ENCODE measurements around the gene IL12A.

Gene IL12A

GRCh38 chr3:160018959-160019358 is 30.3 kb downstream of the IL12A start:
- in situ Hi-C loops (cut with MboI; ENCODE audit: low pct_unique_long_range_greater_than_20kb, low sequenced_read_pairs), result loop anchor here (25.0 kb wide), 1 partner anchor 757 kb away; no protein-coding TSS in a partner anchor
- DNase-seq, result no peak

- no peak for DNase-seq
- in situ Hi-C loops (cut with MboI; ENCODE audit: low pct_unique_long_range_greater_than_20kb, low sequenced_read_pairs), result loop anchor here (25.0 kb wide), 1 partner anchor 758 kb away; no protein-coding TSS in a partner anchor
Observed at GRCh38 chr3:160020057-160020711, 31.5 kb downstream of the IL12A start.

GRCh38 chr3:160022068-160022467 is 33.4 kb downstream of the IL12A start:
- no peak for DNase-seq
- in situ Hi-C loops (cut with MboI; ENCODE audit: low pct_unique_long_range_greater_than_20kb, low sequenced_read_pairs), result loop anchor here (25.0 kb wide), 1 partner anchor 760 kb away; no protein-coding TSS in a partner anchor

GRCh38 chr3:160023476-160023875 is 34.8 kb downstream of the IL12A start:
- no peak for DNase-seq
- in situ Hi-C loops (cut with MboI; ENCODE audit: low pct_unique_long_range_greater_than_20kb, low sequenced_read_pairs), result loop anchor here (25.0 kb wide), 1 partner anchor 761 kb away; no protein-coding TSS in a partner anchor

GRCh38 chr3:160027541-160028195 is 39.0 kb downstream of the IL12A start:
- peak; percentile 71 for DNase-seq
- in situ Hi-C loops (cut with MboI; ENCODE audit: low pct_unique_long_range_greater_than_20kb, low sequenced_read_pairs), result no loop called here

GRCh38 chr3:160035757-160036156 is 47.1 kb downstream of the IL12A start:
- in situ Hi-C loops (cut with MboI; ENCODE audit: low pct_unique_long_range_greater_than_20kb, low sequenced_read_pairs), result no loop called here
- no peak for DNase-seq

- in situ Hi-C loops (cut with MboI; ENCODE audit: low pct_unique_long_range_greater_than_20kb, low sequenced_read_pairs), result no loop called here
Observed at GRCh38 chr3:160038862-160039562, 50.4 kb downstream of the IL12A start.

GRCh38 chr3:160040181-160040580 is 51.5 kb downstream of the IL12A start:
- DNase-seq, result no peak
- in situ Hi-C loops (cut with MboI; ENCODE audit: low pct_unique_long_range_greater_than_20kb, low sequenced_read_pairs), result no loop called here

More at GRCh38 chr3:160038862-160039562, 50.4 kb downstream of the IL12A start:
- peak; percentile 42 for DNase-seq

GRCh38 chr3:160041465-160041864 is 52.8 kb downstream of the IL12A start:
- in situ Hi-C loops (cut with MboI; ENCODE audit: low pct_unique_long_range_greater_than_20kb, low sequenced_read_pairs), result no loop called here
- DNase-seq, result peak; percentile 27

- DNase-seq, result no peak
- in situ Hi-C loops (cut with MboI; ENCODE audit: low pct_unique_long_range_greater_than_20kb, low sequenced_read_pairs), result no loop called here
Observed at GRCh38 chr3:160044121-160044520, 55.5 kb downstream of the IL12A start.

All from KBM-7 (cell line).